HepG2 (cell line): ENCODE measurements around the gene EIF5A2. TPM values are rescaled to one million over a fixed set of nuclear protein-coding genes. Genes with fewer than 3 reads are reported as not detected.

ENCODE experiments used
- BHLHE40 ChIP-seq: IDR thresholded peaks from 2 replicates; pipeline ENCODE4 v1.6.1; 2011; ENCODE audit warnings: low read length, improper control_type of control experiment
- CHCHD3 ChIP-seq: sonication (generic); formaldehyde crosslinking; IDR thresholded peaks from 2 replicates; pipeline ENCODE4 v1.8.0; 2022; ENCODE audit warnings: mild to moderate bottlenecking, missing genetic modification reagents, moderate library complexity
- HNRNPLL ChIP-seq: fragments of 200-400 bp; formaldehyde crosslinking; IDR thresholded peaks from 2 replicates; pipeline ENCODE4 v1.6.1; 2017; ENCODE audit warnings: mild to moderate bottlenecking, low read depth, low read length; ENCODE audit not compliant: poor library complexity, severe bottlenecking
- ISL2 ChIP-seq: sonication (generic); formaldehyde crosslinking; IDR thresholded peaks from 2 replicates; pipeline ENCODE4 v1.5.0; 2020; ENCODE audit warnings: missing genetic modification reagents
- KLF9 ChIP-seq: IDR thresholded peaks from 2 replicates; pipeline ENCODE4 v1.6.1; 2016; ENCODE audit warnings: low read depth
- MXD1 ChIP-seq: sonication (generic); formaldehyde crosslinking; IDR thresholded peaks from 2 replicates; pipeline ENCODE4 v1.4.0; 2020; ENCODE audit warnings: mild to moderate bottlenecking, missing genetic modification reagents
- NAIF1 ChIP-seq: sonication (generic); formaldehyde crosslinking; IDR thresholded peaks from 2 replicates; pipeline ENCODE4 v1.5.0; 2020; ENCODE audit warnings: mild to moderate bottlenecking, missing genetic modification reagents, borderline replicate concordance
- NR2F6 ChIP-seq, 2 experiments: IDR thresholded peaks; 2 replicates each; pipeline ENCODE4 v1.6.1; 2016; ENCODE audit warnings: antibody characterized with exemption in 1 of 2, mild to moderate bottlenecking in 1 of 2
- PHF20 ChIP-seq: sonication (generic); formaldehyde crosslinking; IDR thresholded peaks from 2 replicates; pipeline ENCODE4 v1.5.0; 2020; ENCODE audit warnings: mild to moderate bottlenecking, missing genetic modification reagents
- RAD51 ChIP-seq: fragments of 450-650 bp; IDR thresholded peaks from 2 replicates; pipeline ENCODE4 v1.6.1; 2016; ENCODE audit warnings: borderline replicate concordance
- RBFOX2 ChIP-seq: fragments of 200-400 bp; formaldehyde crosslinking; IDR thresholded peaks from 2 replicates; pipeline ENCODE4 v1.6.1; 2017; ENCODE audit warnings: low read depth, mild to moderate bottlenecking, low read length
- SMC3 ChIP-seq: IDR thresholded peaks from 2 replicates; pipeline ENCODE4 v1.6.1; 2011; ENCODE audit warnings: low read length, improper control_type of control experiment
- THRA ChIP-seq: sonication (generic); formaldehyde crosslinking; IDR thresholded peaks from 2 replicates; pipeline ENCODE4 v1.4.0; 2020; ENCODE audit warnings: missing genetic modification reagents, borderline replicate concordance
- WIZ ChIP-seq: sonication (generic); formaldehyde crosslinking; IDR thresholded peaks from 2 replicates; pipeline ENCODE4 v1.5.1; 2020; ENCODE audit warnings: mild to moderate bottlenecking, missing genetic modification reagents
- XRCC5 ChIP-seq: fragments of 200-400 bp; formaldehyde crosslinking; optimal IDR thresholded peaks from 2 replicates; pipeline ENCODE3; 2017; ENCODE audit warnings: mild to moderate bottlenecking, low read length
- ZKSCAN8 ChIP-seq: IDR thresholded peaks from 2 replicates; pipeline ENCODE4 v1.6.1; 2016; ENCODE audit warnings: borderline replicate concordance, missing genetic modification reagents, missing compliant biosample characterization
- ZMYM3 ChIP-seq: sonication (generic); formaldehyde crosslinking; IDR thresholded peaks from 2 replicates; pipeline ENCODE4 v1.5.1; 2020; ENCODE audit warnings: mild to moderate bottlenecking, missing genetic modification reagents
- ZMYM4 ChIP-seq: sonication (generic); formaldehyde crosslinking; IDR thresholded peaks from 2 replicates; pipeline ENCODE4 v1.8.1; 2023; ENCODE audit warnings: mild to moderate bottlenecking, missing genetic modification reagents
- ZNF224 ChIP-seq: sonication (generic); formaldehyde crosslinking; IDR thresholded peaks from 2 replicates; pipeline ENCODE4 v1.5.0; 2020; ENCODE audit warnings: mild to moderate bottlenecking, missing genetic modification reagents
- ZNF253 ChIP-seq: sonication (generic); formaldehyde crosslinking; IDR thresholded peaks from 2 replicates; pipeline ENCODE4 v1.8.0; 2022; ENCODE audit warnings: mild to moderate bottlenecking, missing genetic modification reagents, borderline replicate concordance
- ZNF468 ChIP-seq: sonication (generic); formaldehyde crosslinking; IDR thresholded peaks from 2 replicates; pipeline ENCODE4 v1.8.0; 2022; ENCODE audit warnings: mild to moderate bottlenecking, moderate library complexity, missing genetic modification reagents
- ZNF746 ChIP-seq: sonication (generic); formaldehyde crosslinking; IDR thresholded peaks from 2 replicates; pipeline ENCODE4 v1.8.0; 2022; ENCODE audit warnings: mild to moderate bottlenecking, missing genetic modification reagents
- polyA plus RNA-seq, 8 experiments: library from polyadenylated mRNA; depleted of rRNA in 3 of 8; stranded (reverse) in 7 of 8; unstranded in 1 of 8; fragments of >200 nt; fragmentation: Illumina TruSeq in 4 of 8; extraction: Trizol in 4 of 8; gene quantifications; 2 replicates each; pipeline versions ENCODE4 v1.2.1 to v1.2.3, GENCODE V29; 2011 to 2016; ENCODE audit warnings: low read depth in 4 of 8, missing spikeins in 1 of 8, mixed read lengths in 1 of 8; ENCODE audit not compliant: insufficient read depth in 1 of 8
- total RNA-seq, 5 experiments: library from RNA; depleted of rRNA; stranded (reverse); fragments of >200 nt; fragmentation: Illumina TruSeq; extraction: Trizol; gene quantifications; 2 replicates each; pipeline ENCODE4 v1.2.3, GENCODE V29; 2016; ENCODE audit warnings: low read depth in 1 of 5
- TF ChIP-seq, protein P1 (sequence below): sonication (generic); formaldehyde crosslinking; IDR thresholded peaks from 2 replicates; pipeline ENCODE4 v1.4.0; 2020; ENCODE audit warnings: mild to moderate bottlenecking, low read depth, missing genetic modification reagents
- TF ChIP-seq, protein P2 (sequence below): IDR thresholded peaks from 2 replicates; pipeline ENCODE4 v1.6.1; 2016; ENCODE audit warnings: missing compliant biosample characterization, missing genetic modification reagents, borderline replicate concordance
- TF ChIP-seq, protein P3 (sequence below): sonication (generic); formaldehyde crosslinking; IDR thresholded peaks from 2 replicates; pipeline ENCODE4 v1.9.0; 2021; ENCODE audit warnings: missing genetic modification reagents, mild to moderate bottlenecking, borderline replicate concordance
- TF ChIP-seq, protein P4 (sequence below): sonication (generic); formaldehyde crosslinking; IDR thresholded peaks from 2 replicates; pipeline ENCODE4 v1.4.0; 2020; ENCODE audit warnings: missing genetic modification reagents

Gene EIF5A2
- total and polyA plus RNA-seq, 2 of the 13 experiments (the other 11 are each of a cell fraction or from before 2014, with no cell fraction given): 3.5 to 9.4 TPM

DNA sequence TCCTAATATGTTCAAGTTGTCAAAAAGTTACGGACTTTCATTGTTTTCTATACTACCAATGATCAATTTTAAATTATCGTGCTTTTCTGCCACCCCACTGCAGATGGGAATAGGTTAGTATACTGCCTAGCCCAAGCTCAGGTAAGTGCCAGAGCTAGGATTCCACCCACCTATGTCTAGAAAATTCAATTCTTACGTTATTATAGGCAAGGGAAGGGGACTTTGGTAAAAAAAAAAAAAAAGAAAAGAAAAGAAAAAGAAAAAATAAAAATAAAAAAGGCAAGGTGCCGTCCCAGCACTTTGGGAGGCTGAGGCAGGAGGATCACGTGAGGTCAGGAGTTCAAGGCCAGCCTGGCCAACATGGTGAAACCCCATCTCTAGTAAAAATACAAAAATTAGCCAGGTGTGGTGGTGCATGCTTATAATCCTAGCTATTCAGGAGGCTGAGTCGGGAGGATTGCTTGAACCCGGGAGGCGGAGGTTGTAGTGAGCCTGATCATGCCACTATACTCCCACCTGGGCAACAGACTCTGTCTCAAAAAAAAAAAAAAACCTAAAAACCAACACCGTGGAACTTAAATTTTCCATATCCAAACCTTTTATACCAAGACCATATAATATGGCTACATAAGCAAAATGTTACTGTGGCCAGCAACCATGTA lies 39.7 kb downstream of the EIF5A2 start (continued):
- TF ChIP-seq THRA (CRISPR knock-in tag): no peak
- TF ChIP-seq ZMYM3 (CRISPR knock-in tag): 0 out of 2 replicates have a peak, but pooled peaks have one; percentile 19
- TF ChIP-seq, protein P1, sequence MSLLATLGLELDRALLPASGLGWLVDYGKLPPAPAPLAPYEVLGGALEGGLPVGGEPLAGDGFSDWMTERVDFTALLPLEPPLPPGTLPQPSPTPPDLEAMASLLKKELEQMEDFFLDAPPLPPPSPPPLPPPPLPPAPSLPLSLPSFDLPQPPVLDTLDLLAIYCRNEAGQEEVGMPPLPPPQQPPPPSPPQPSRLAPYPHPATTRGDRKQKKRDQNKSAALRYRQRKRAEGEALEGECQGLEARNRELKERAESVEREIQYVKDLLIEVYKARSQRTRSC (CRISPR knock-in tag): no peak
- peak; percentile 89 for TF ChIP-seq NR2F6 (IDR thresholded peaks at IDR 0.05)
- peak; percentile 78 for TF ChIP-seq NR2F6 (CRISPR knock-in tag; IDR thresholded peaks at IDR 0.05)
- no peak for TF ChIP-seq WIZ (CRISPR knock-in tag)
- TF ChIP-seq ZNF253: no peak
- TF ChIP-seq HNRNPLL: no peak
- peak; percentile 69; the same call in 1 of the 2 replicates for TF ChIP-seq RBFOX2
- TF ChIP-seq ISL2 (CRISPR knock-in tag): no peak
- no peak for TF ChIP-seq MXD1 (CRISPR knock-in tag)
- TF ChIP-seq XRCC5: no peak
- TF ChIP-seq NAIF1 (CRISPR knock-in tag): 0 out of 2 replicates have a peak, but pooled peaks have one; percentile 60
- TF ChIP-seq, protein P2, sequence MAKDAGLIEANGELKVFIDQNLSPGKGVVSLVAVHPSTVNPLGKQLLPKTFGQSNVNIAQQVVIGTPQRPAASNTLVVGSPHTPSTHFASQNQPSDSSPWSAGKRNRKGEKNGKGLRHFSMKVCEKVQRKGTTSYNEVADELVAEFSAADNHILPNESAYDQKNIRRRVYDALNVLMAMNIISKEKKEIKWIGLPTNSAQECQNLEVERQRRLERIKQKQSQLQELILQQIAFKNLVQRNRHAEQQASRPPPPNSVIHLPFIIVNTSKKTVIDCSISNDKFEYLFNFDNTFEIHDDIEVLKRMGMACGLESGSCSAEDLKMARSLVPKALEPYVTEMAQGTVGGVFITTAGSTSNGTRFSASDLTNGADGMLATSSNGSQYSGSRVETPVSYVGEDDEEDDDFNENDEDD (CRISPR knock-in tag): no peak
- TF ChIP-seq PHF20: no peak
- TF ChIP-seq ZNF468 (CRISPR knock-in tag): no peak
- no peak for TF ChIP-seq CHCHD3 (CRISPR knock-in tag)
- TF ChIP-seq ZKSCAN8: no peak
- TF ChIP-seq ZMYM4 (CRISPR knock-in tag): no peak
- no peak for TF ChIP-seq RAD51
- peak; percentile 82 for TF ChIP-seq BHLHE40
- TF ChIP-seq, protein P3, sequence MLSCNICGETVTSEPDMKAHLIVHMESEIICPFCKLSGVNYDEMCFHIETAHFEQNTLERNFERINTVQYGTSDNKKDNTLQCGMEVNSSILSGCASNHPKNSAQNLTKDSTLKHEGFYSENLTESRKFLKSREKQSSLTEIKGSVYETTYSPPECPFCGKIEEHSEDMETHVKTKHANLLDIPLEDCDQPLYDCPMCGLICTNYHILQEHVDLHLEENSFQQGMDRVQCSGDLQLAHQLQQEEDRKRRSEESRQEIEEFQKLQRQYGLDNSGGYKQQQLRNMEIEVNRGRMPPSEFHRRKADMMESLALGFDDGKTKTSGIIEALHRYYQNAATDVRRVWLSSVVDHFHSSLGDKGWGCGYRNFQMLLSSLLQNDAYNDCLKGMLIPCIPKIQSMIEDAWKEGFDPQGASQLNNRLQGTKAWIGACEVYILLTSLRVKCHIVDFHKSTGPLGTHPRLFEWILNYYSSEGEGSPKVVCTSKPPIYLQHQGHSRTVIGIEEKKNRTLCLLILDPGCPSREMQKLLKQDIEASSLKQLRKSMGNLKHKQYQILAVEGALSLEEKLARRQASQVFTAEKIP (CRISPR knock-in tag): no peak
- no peak for TF ChIP-seq KLF9 (CRISPR knock-in tag)
- no peak for TF ChIP-seq SMC3
- TF ChIP-seq ZNF224: no peak
- no peak for TF ChIP-seq ZNF746 (CRISPR knock-in tag)
- TF ChIP-seq, protein P4, sequence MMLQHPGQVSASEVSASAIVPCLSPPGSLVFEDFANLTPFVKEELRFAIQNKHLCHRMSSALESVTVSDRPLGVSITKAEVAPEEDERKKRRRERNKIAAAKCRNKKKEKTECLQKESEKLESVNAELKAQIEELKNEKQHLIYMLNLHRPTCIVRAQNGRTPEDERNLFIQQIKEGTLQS (CRISPR knock-in tag): no peak
